GM21786 (cell line): ENCODE results near the gene KCTD18.

Source experiments
- ATAC-seq: cut with Tn5 transposase; IDR thresholded peaks from one replicate; pipeline ENCODE4 v1.9.1; 2021; ENCODE audit not compliant: unreplicated experiment

Gene KCTD18

GRCh38 chr2:200509612-200510433, at the start of gene KCTD18:
TSS of gene KCTD18 (minus strand) at chr2:200510068. CDS start at chr2:200507016, 3,052 bp downstream.
- peak; percentile 97 for ATAC-seq

GRCh38 chr2:200540793-200541192, 30.9 kb upstream of the KCTD18 start:
- no peak for ATAC-seq

- no peak for ATAC-seq
Measured at GRCh38 chr2:200538139-200538538, 28.3 kb upstream of the KCTD18 start.

- no peak for ATAC-seq
Measured at GRCh38 chr2:200534572-200534971, 24.7 kb upstream of the KCTD18 start.

- no peak for ATAC-seq
Measured at GRCh38 chr2:200533754-200534153, 23.9 kb upstream of the KCTD18 start.

- no peak for ATAC-seq
Measured at GRCh38 chr2:200528228-200528627, 18.4 kb upstream of the KCTD18 start.

GRCh38 chr2:200525882-200526651, 16.2 kb upstream of the KCTD18 start, which contains the start of gene SGO2:
TSS of gene SGO2 (plus strand) at chr2:200526207. CDS start at chr2:200532976, 6,769 bp downstream.
- ATAC-seq = peak; percentile 100

GRCh38 chr2:200525551-200525881, 15.6 kb upstream of the KCTD18 start:
- no peak for ATAC-seq

GRCh38 chr2:200525066-200525465, 15.2 kb upstream of the KCTD18 start:
- no peak for ATAC-seq

GRCh38 chr2:200523604-200524003, 13.7 kb upstream of the KCTD18 start:
- no peak for ATAC-seq

- ATAC-seq = no peak
Measured at GRCh38 chr2:200523158-200523557, 13.3 kb upstream of the KCTD18 start.

- ATAC-seq = no peak
Measured at GRCh38 chr2:200515155-200515554, 5.3 kb upstream of the KCTD18 start.

GRCh38 chr2:200509235-200509611, 645 bp downstream of the KCTD18 start:
- ATAC-seq = no peak

GRCh38 chr2:200507179-200507578, 2.7 kb downstream of the KCTD18 start:
- ATAC-seq = no peak

GRCh38 chr2:200506679-200507078, 3.2 kb downstream of the KCTD18 start:
- no peak for ATAC-seq

- no peak for ATAC-seq
Measured at GRCh38 chr2:200502196-200502595, 7.7 kb downstream of the KCTD18 start.

- no peak for ATAC-seq
Measured at GRCh38 chr2:200498402-200499162, 11.3 kb downstream of the KCTD18 start.

GRCh38 chr2:200496696-200497095, 13.2 kb downstream of the KCTD18 start:
- no peak for ATAC-seq

- no peak for ATAC-seq
Measured at GRCh38 chr2:200494048-200494447, 15.8 kb downstream of the KCTD18 start.

- ATAC-seq = no peak
Measured at GRCh38 chr2:200492656-200493055, 17.2 kb downstream of the KCTD18 start.

GRCh38 chr2:200490001-200490400, 19.9 kb downstream of the KCTD18 start:
- ATAC-seq = no peak
